CD4-positive, alpha-beta T cell treated with Interleukin-15 for 4 hours (primary cell): ENCODE data around the gene CAV1.

Experiments used
- DNase-seq: peaks from one replicate; pipeline ENCODE4 v3.0.0-alpha.2; 2020; ENCODE audit warnings: low spot score

CAV1 gene

DNA sequence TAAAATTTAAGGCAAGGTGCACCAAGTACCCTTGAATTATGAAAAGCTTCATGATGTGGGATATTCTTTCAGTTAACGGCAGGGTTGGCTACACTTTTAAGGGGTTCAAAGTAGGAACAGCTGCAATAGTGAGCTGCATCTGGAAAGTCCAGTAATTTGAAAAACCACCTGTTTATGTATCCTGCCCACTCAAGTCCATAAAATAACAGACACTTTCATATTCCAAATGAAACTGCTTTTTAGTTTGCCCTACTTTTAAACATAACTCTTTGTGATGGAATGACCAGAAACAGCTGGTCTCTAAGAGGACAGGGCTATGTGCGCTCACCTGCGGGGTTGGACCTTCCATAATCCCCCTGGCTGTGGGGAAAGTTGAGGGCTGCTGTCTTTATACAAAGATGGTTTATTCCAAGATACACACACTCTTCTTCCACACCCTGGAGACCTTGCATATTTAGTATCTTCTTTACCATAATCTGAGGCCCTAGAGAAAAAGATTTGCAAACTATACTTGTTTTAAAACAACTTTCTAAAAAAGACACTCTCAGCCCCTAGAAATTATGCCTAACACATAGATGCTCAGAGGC lies 7.4 kb downstream of the CAV1 start:
- no peak for DNase-seq

- no peak for DNase-seq
Measured at GRCh38 chr7:116534790-116535189, 10.0 kb downstream of the CAV1 start.

DNA sequence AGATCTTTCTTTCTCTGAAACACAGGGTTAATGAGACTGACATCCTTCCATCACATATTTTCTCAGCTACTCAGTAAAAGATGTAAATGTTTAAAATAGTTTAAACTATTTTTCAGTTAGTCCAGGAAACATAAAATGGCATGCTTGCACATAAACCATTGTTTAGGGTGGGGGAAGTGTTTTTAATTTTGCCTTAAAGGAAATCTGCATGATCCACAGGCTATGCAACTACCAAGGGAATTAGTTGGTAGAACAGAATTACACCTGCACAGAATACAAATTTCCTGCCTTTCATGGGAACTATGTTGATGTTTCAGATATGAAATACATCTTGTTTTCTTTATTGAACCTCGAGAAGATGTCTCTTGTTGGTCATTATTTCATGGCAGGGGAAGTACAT lies 10.6 kb downstream of the CAV1 start:
- no peak for DNase-seq

DNA sequence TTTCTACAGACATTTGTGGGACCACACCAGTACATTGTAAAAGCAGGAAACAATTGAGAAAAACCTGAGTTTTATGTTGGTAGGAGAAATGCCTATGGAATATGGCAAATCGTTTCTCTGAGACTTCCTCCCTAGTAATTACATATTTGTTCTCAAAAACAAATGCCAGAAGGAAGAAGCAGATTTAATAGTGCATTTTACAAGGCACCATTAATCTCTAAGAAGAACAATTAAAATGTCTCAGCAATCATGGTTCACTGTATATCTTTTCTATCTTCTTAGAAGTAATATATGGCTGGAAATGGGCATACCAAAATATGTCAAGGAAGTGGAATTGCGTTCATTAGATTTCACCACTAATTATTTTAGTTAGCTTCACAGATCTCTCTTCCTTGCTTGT lies 13.3 kb downstream of the CAV1 start:
- DNase-seq = no peak

DNA sequence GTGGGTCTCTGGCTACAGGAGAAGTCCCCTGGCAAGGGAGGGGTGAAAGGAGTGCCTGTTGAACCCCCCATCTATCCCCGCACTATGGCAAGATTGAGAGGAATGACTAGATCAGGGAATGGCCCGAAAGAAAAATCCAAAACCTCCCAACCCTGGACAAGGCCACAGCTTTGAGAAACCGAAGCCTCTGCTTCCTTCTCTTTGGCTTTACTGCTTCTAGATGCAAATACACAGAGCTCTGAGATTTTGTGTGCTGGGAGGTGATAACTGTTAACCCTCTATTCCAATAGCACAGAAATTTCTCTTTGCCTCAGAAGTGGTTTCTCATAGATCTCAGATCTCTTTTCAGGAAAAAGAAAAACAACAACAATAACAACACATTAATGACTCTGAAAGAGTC lies 15.0 kb downstream of the CAV1 start:
- DNase-seq = no peak

- DNase-seq = no peak
Measured at GRCh38 chr7:116540743-116541142, 15.9 kb downstream of the CAV1 start.

GRCh38 chr7:116541951-116542350 lies 17.1 kb downstream of the CAV1 start:
- DNase-seq = no peak

- DNase-seq = no peak
Measured at GRCh38 chr7:116542618-116543017, 17.8 kb downstream of the CAV1 start.

GRCh38 chr7:116543664-116544063 lies 18.8 kb downstream of the CAV1 start:
- DNase-seq = no peak

DNA sequence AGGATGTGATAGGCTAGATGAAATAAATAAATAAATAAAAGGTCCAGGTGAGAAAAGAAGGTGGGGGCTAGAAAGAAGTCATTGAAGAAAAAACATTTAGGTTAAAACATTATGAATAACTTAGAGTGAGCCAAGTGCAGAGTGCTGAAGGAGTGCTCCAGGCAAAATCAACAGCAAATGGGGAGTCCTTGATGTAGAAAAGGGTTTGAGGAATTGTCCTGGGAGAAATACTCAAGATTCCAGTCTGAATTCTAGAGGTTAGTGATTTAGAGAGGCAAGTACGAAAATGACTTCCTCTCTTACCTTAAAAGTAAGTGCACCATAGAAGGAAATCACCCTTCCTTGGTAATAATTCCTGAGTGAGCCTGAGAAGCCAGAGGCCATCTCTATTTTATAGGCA lies 19.7 kb downstream of the CAV1 start:
- no peak for DNase-seq

DNA sequence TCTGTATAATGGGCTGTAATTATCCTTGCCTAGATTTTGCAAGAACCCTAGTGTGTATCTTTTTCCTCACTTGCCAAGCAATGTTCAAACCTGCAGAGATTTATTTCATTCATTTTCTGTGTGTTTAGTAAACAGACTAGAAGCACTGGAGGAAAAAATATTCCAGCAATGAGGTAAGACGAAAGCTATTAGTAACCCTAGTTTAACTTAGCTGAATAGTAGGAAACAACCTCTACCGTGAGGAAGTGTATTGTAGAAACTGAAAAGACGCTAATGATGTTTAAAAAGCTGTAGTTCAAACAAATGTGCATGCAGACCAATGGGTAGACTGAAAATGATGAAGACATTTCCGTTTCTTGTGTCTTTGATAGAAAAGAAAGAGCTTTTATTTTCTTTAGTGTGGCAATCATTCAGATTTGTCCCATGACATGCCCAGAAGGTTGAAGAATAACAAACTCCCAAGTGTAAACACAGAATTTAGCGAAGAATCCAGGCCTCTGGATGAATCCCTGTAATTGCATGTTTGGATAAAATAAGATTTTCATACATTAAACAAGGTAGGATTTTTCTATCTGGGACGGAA lies 20.7 kb downstream of the CAV1 start:
- no peak for DNase-seq

DNA sequence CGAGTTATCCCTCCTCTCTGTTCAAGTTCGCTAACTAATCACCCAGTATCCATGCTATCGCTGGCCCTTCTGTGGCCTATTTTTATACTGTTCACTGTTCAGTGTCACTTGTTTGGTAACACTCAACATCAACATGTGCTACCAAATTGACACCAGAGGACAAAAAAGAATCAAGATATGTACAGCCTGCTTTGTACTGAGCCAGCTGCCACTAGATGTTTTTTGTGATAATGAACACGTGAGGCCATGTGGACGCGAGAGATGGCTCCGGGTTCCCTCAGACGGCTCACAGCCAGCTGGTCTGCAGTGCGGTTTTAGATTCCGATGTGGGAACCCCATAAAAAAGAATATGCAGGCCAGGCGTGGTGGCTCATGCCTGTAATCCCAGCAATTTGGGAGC lies 21.2 kb downstream of the CAV1 start:
- no peak for DNase-seq

DNA sequence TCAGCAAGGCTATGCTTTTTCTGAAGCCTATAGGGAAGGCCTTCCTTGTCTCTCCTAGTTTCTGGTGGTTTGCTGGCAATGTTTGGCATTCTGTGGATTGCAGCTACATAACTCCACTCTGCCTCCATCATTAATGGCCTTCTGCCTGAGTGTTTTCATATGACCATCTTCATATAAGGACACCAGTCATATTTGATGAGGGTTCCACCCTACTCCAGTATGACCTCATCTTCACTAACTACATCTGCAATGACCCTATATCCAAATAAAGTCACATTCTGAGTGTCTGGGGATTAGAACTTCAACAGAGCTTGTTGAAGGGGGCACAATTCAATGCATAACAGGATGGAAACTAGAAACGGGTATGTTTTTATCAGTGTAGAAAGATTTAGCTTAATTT lies 22.1 kb downstream of the CAV1 start:
- no peak for DNase-seq

GRCh38 chr7:116547347-116547746 lies 22.5 kb downstream of the CAV1 start:
- DNase-seq = no peak

- no peak for DNase-seq
Measured at GRCh38 chr7:116548506-116548905, 23.7 kb downstream of the CAV1 start.

- no peak for DNase-seq
Measured at GRCh38 chr7:116549370-116549769, 24.5 kb downstream of the CAV1 start.

DNA sequence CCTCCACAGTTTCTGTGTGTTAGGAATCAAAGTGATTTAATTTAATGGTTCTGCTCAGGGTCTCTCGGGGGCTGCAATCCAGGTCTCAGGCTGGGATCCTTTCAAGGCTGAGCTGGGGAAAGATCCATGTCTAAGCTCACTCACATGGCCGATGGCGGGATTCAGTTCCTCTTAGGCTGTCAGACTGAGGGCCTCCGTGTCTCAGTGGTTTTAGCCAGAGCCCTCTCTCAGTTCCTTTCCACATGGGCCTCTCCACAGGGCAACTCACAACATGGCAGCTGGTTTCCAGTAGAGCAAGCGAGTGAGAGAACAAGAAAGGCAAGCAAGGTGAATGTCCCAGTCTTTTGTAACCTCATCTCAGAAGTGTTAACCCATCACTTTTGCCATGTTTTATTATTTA lies 26.9 kb downstream of the CAV1 start:
- DNase-seq = no peak

GRCh38 chr7:116552602-116553001 lies 27.8 kb downstream of the CAV1 start:
- DNase-seq = no peak

DNA sequence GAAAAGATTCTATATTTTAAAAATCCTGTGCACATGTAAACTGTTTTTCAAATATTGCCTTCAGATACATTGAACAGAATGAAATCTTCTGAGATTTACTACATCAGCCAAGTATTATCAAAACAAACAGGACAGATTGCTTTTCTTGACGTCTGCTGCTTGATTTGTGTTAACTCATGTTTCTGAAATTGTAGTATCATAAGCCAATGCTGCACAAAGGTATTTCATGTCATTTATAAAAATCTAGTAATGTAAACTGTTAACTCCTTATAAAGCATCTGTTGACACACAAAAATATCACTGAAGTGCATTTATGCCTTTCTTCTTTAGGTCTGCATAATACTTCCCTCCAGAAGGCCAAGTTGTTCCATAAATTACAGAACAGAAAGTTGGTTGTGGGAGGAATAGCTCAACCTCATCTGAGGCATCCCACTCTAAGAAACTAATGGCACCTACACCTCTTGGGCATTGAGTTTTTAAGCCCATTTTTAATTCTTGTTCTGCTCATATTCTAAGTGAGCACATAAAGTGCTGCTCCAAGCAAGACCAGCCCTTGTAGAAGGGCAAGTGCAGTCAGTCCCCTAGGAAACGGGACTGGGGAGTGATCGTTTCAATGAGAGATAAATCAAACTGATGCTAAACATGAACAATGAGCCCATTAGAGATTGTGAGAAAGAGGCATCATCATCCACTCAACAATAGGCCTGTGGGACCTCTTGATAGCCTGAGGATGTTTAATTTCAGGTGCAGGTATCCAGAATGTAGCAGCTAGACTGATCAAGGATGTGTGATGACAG lies 28.5 kb downstream of the CAV1 start:
- DNase-seq = no peak

DNA sequence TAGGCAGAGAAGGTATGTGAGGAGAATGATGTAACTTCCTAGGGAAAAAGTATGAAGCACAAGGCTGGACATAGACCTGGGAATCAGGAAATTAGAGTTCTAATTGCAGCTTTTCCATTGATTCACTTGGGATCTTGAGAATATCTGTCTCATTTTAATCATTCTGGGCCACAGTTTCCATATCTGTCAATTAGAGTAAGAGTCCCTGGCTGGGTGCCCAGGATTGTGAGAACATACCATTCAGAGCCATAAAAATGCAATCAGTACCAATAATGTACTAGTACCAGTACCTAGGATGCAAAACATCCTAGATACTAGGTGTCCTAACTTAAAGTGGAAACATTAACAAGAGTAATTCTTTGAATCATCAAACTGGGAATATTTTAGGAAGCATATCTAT lies 29.6 kb downstream of the CAV1 start:
- no peak for DNase-seq

- DNase-seq = no peak
Measured at GRCh38 chr7:116554911-116555310, 30.1 kb downstream of the CAV1 start.

- DNase-seq = no peak
Measured at GRCh38 chr7:116557066-116557585, 32.3 kb downstream of the CAV1 start.

- no peak for DNase-seq
Measured at GRCh38 chr7:116557901-116558300, 33.1 kb downstream of the CAV1 start.
